ENCODE results near the gene ANKRD24.
"Not testable (repeated sequence)": the region's sequence is repeated elsewhere in the genome, so short reads cannot be mapped to it uniquely, and the experiment has no call there.

The ANKRD24 gene

GRCh38 chr19:4173479-4174212 is 8.8 kb upstream of the ANKRD24 start:
- no peak for DNase-seq (ENCODE audit: low spot score)

GRCh38 chr19:4174213-4174894 is 8.1 kb upstream of the ANKRD24 start:
- DNase-seq (ENCODE audit: low spot score): no peak

GRCh38 chr19:4174895-4175668 is 7.4 kb upstream of the ANKRD24 start:
- DNase-seq (ENCODE audit: low spot score): no peak

- no peak for DNase-seq (ENCODE audit: low spot score)
Observed at GRCh38 chr19:4175669-4175931, 6.9 kb upstream of the ANKRD24 start.

- DNase-seq (ENCODE audit: low spot score): no peak
Observed at GRCh38 chr19:4177146-4177545, 5.3 kb upstream of the ANKRD24 start.

- no peak for DNase-seq (ENCODE audit: low spot score)
Observed at GRCh38 chr19:4178990-4179389, 3.5 kb upstream of the ANKRD24 start.

GRCh38 chr19:4181053-4181508 is 1.4 kb upstream of the ANKRD24 start:
- DNase-seq (ENCODE audit: low spot score): no peak

- DNase-seq (ENCODE audit: low spot score): no peak
Observed at GRCh38 chr19:4183967-4184717, 1.7 kb downstream of the ANKRD24 start.

GRCh38 chr19:4184718-4185352 is 2.3 kb downstream of the ANKRD24 start:
- DNase-seq (ENCODE audit: low spot score): no peak

GRCh38 chr19:4185413-4186086 is 3.1 kb downstream of the ANKRD24 start:
- DNase-seq (ENCODE audit: low spot score): no peak

GRCh38 chr19:4186087-4186993 is 3.9 kb downstream of the ANKRD24 start:
- peak; percentile 82 for DNase-seq (ENCODE audit: low spot score)

- DNase-seq (ENCODE audit: low spot score): no peak
Observed at GRCh38 chr19:4187313-4188122, 5.0 kb downstream of the ANKRD24 start.

GRCh38 chr19:4189641-4190040 is 7.2 kb downstream of the ANKRD24 start:
- DNase-seq (ENCODE audit: low spot score): no peak

GRCh38 chr19:4192537-4192936 is 10.0 kb downstream of the ANKRD24 start:
- not testable (repeated sequence) for DNase-seq (ENCODE audit: low spot score)

GRCh38 chr19:4194353-4194752 is 11.9 kb downstream of the ANKRD24 start:
- DNase-seq (ENCODE audit: low spot score): no peak

- DNase-seq (ENCODE audit: low spot score): no peak
Observed at GRCh38 chr19:4196009-4196408, 13.5 kb downstream of the ANKRD24 start.

GRCh38 chr19:4196587-4197148 is 14.2 kb downstream of the ANKRD24 start:
- no peak for DNase-seq (ENCODE audit: low spot score)

- no peak for DNase-seq (ENCODE audit: low spot score)
Observed at GRCh38 chr19:4197228-4197624, 14.7 kb downstream of the ANKRD24 start.

Measured in germinal center (tissue), 1 donor.